GM19043 (cell line): Measurements from ENCODE around the gene TP53BP2.
"Not testable (repeated sequence)": the region's sequence is repeated elsewhere in the genome, so short reads cannot be mapped to it uniquely, and the experiment has no call there.

Source experiments
- ATAC-seq: cut with Tn5 transposase; IDR thresholded peaks from one replicate; pipeline ENCODE4 v1.9.1; 2021; ENCODE audit warnings: low read depth; ENCODE audit not compliant: unreplicated experiment

Gene TP53BP2

DNA sequence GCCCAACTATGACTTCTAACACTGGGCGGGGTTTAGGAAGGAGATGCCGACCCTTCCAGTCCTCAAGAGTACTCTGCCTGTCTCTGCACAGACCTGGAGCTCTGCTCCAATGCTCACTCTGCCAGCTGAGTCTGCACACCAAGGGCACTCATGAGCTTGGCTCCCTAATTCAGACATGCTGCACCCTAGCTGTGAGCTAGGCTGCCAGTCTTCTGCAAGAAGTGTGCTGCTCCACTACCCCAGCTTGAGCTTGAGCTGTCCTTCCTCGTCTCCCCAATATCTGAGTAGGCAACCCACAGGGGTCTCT lies 13.2 kb downstream of the TP53BP2 start:
- peak; percentile 42 for ATAC-seq

DNA sequence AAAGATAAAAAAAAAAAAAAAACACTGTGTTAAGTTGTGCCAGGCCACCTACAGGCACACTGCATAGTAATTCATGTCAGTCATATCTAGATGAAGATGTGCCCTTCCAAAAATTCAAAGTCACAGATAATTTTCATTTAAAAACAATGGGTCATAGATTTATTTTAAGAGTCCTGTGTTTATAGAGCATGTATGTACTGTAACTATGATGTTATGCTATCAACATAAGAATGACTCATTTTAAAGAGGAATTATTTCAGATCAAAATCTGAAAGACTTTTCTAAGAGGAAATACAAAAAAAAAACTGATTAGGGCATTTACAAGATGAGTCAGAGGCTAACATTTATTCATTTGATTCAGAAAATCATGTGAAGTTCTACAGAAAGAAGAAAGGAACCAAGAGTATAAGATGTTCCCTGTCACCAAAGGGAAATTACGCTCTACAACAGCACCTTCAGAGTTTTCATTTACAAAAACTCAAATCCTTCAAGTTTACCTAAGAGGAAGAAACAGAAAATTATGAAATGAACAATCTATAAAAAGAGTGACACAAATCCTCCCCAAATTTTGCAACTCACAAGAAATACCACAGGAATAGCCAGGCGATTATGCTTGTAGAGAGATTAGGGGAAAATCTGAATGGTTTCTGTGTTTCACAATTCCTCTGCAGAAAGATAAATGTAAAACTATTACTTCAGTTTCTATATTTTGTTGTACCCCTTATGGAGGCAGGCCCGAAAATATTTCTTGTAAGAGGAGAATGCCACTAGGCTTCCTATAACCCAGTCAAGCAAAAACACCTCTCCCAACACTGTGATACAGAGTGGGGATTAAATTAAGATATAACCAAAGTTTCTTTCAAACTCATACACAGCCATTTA lies 13.8 kb downstream of the TP53BP2 start:
- peak; percentile 27 for ATAC-seq

DNA sequence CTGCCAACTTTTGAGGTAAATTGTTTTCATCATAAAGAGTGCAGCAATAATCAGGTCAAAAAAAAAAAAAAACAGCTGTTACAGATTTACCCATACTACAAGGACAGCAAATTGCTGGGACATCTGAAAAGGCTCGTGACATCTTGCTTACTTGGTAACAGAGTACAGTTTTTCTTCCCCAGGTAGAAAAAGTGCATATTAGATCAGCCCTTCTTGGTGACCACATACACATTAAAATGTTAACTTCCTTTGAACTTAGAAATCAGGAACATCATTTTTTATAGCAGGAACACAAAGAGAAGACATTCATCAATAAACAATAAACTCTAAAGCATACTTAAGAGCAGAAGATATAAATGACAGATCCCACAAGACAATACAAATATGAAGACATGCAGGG lies 16.1 kb downstream of the TP53BP2 start:
- no peak for ATAC-seq

DNA sequence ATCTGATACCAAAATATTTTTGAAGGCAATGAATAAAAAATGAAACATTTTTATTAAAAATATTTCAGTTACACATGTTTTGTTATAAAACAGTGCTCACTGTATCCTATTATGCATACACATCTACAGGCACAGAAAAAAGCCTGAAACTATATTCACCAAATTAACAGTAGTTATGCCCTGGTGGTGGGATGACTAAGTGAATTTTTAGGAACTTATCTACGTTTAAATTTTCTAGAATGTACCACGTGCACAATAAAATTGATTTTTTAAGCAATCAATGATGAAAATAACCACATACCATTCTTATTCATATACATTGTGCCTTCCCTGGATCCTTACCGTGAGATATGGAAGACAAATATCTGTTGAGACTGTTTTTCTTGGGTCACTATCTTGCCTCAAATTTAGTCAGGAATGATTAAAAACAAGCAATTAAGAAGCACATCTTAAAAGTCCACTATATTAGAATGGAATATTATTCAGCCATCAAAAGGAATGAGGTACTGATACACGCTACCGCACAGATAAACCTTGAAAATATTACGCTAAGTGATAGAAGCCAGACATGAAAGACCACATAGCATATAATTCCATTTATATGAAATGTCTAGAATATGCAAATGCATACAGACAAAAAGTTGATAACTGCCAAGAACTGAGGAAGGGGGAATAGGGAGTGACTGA lies 17.4 kb downstream of the TP53BP2 start:
- no peak for ATAC-seq

DNA sequence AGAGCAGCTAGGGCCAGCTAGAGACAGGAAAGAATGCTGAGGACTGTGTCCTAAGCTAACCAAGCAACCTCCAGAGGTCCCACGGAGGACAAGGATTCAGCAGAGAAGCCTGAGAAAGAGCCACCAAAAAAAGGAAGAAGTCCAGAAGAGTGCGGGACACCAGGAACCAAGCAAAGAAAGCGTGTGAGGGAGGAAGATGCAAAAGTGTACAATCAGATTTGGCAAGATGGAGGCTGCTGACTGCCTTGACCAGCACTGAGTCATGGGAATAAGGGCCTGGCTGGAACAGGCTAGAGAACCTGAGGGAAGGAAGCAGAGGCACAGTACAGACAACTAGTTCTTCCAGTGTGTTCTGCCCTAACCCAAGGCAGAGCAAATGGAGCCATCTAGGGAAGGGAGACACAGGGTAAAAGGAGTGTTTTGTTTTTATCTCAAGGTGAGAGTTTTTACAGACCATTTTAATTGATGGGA lies 18.5 kb downstream of the TP53BP2 start:
- no peak for ATAC-seq

DNA sequence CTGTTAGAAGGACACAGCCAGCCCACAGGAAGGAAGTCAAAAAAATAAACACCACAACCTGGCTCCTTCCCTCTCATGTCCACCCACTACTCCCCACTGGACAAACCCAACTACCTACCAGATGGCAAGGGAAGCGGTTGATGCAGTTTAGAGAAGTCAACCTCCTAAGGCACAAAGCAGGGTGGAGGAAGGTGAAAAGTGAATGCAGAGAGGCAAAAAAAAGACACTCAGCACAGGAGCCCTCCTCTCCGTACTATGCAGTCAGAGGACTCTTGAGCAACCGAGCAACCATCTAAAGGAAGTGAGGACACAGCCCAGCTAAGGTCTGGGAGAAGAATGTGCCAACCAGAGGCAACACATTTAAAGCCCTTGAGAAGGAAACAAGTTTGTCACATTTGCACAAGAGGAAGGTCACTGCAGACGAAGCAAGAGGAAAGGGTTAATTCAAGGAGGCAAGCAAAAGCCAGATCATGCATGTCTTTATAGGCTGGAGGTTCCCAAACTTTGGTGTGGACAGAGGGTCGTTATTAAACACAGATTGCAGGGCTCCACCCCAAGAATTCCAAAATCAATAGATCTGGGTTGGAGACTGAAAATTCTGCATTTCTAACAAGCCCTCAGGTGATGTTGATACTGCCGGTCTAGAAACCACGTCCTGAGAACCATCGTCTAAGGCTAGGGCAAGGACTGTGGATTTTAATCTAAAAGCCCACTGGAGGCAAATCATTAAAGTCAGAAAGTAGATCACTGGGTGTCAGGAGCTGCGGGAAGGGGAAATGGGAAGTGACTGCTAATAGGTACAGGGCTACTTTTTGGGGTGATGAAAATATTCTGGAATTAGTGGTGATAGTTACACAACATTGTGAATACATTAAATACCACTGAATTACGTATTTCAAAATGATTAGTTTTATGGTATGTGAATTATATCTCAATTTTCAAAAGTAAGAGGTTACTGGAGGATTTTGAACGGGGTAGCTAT lies 19.7 kb downstream of the TP53BP2 start:
- no peak for ATAC-seq

DNA sequence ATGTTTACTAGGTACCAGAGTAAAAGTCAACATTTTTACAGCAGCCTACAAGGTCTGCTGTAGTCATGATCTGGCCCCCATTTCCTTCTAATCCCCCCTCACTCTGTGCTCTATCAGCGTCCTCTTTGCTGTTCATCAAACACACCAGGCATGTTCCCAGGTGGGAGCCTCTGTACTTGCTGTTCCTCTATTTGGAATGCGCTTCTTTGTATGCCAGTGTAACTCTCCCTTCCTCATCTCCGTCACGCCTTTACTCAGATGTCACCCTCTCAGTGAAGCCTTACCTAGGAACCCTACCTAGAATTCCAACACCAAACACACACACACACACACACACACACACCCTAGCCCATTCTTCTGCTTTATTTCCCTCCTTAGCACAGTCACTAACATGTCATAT lies 21.0 kb downstream of the TP53BP2 start:
- ATAC-seq = no peak

DNA sequence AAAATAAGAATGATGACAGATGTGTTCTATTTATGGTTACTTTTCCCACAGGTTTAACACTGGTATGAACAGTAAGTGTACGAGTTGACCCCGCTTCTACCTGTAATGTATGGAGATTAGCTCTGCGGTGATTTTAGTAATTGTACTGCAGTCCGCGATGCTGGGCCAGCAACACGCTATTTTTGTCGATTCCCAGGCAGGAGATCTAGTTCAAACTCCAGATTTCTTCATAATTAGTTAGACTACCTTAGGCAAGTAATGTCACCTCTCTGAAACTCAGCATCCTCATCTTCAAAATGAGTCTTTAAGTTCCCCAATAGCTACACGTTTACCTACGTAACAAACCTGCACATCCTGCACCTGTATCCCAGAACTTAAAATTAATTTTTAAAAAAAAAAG lies 21.5 kb downstream of the TP53BP2 start:
- no peak for ATAC-seq

DNA sequence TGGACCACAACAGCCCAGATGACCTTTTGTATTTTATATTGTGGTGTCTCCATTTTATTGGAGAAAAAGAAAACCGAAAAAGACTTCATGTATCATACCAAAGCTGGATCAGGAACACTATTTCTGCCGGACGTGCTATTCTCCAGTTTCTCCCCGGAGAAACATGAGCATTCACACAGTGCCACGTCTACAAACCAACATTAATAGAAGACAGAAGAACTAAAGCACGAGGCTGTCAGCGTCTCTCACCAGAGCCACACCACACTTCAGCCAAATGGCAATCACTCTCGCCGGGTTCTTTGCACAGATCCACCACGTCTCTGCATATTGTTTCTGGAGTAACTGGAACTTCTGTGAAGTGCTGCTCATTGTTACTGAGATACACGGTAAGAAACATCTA lies 24.8 kb downstream of the TP53BP2 start:
- no peak for ATAC-seq

DNA sequence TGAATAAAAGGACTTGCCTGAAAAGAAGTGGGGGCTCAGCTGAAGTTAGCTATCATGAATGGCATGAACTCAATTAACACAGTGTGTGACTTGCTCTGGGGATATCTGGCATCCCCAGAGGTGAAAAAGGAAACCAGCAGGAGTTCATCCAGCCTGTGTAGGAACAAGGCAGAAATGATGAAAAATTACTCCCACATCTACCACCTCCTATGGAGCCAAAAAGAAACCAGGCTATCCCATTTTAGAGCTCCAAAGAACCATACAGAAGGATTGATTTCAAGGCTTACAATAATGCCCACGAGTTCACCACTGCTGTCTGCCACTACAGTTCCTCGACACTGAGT lies 25.3 kb downstream of the TP53BP2 start:
- no peak for ATAC-seq

DNA sequence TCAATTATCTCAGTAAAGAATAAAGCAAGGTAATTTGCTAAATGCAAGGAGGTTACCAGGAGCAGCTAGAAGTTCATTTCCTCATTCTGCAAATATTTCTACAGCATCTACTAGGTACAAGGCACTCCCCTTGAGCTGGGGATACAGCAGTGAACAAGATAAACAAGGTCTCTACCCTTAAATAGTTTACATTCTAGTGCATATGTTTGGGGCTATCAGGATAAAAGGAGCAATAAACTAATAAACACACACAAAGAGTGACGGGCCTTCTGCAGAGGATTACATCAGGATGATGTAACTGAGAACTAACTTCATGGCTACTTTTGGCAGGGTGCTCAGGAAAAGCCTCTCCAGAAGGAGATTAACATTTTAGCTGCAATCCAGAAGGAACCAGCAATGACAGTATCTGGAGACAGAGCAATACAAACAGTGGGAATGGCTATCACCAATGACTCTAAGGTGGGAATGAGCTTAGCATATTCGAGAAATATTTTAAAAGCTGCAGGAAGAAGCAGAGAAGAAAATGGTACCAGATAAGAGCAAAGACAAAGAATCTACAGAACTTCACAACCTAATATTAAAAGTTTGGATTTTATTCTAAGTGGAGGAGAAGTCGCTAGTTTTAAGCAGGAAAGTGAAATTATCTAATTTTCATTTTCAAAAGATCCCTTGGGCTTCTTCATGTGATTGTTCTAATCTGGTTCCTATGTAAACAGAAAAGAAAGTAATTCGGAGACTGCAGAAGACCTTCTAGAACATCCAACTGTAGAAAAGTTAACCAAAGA lies 25.8 kb downstream of the TP53BP2 start:
- no peak for ATAC-seq

DNA sequence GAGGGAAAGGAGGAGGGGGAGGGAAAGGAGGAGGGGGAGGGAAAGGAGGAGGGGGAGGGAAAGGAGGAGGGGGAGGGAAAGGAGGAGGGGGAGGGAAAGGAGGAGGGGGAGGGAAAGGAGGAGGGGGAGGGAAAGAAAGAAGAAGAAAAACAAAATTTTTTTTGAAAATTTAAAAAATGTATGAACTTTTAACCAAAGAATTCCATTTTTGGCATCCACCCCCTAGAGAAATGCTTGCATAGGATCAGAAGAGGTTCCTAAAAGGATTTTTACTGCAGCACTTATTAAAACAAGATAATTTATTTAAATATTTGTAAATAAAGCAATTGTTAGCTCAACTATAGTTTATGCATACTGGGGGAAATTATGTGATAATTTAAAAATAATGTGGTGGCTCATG lies 28.5 kb downstream of the TP53BP2 start:
- not testable (repeated sequence) for ATAC-seq

DNA sequence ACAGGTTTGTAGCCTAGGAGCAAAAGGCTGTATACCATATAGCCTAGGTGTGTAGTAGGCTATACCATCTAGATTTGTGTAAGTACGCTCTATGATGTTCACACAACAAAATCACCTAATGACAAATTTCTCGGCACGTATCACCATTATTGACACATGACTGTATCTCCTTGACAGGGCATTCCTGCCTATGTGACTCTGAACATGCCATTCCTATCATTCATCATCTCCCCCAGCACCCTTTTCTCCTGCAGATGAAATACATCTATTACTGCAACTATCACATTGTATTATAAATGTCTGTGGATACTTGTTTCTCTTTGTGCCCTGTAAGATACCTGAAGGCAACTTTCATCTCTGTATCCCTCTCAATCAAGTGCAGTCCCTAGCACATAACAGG lies 29.9 kb downstream of the TP53BP2 start:
- no peak for ATAC-seq

DNA sequence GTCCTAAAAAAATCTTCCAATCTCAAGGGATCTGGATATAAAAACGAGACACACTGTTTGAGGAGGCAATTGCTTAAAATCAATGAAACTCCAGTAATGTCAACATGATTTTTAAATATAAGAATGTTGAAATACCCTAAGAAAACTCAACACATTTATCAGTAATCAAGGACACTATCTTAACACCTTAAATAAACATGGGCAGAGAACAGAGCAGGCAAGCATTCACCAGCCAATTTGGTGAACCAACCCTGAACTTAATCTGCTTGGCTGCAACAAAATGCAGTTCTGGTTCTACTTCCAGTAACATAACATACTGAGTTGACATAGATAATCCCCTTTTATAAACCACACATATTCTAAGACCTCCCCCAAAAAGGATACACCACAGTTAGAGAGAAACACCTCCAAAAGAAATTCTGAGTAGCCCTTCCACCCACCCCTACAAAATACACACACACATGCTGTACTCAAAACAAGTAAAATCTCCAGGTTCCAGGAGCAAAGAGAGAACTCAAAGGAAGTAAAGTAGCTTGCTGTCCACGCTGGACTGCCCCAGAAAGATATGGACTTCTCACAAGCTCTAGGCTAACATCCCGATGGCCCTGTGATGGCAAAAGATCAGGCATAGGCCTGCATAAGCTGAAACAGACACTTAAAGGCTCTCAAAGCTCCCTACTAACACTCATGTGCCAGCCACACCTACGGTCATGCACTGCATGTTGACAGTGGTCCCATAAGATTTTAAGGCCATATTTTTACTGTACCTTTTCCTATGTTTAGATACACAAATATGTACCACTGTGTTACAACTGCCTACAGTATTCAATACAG lies 30.5 kb downstream of the TP53BP2 start:
- ATAC-seq = no peak

DNA sequence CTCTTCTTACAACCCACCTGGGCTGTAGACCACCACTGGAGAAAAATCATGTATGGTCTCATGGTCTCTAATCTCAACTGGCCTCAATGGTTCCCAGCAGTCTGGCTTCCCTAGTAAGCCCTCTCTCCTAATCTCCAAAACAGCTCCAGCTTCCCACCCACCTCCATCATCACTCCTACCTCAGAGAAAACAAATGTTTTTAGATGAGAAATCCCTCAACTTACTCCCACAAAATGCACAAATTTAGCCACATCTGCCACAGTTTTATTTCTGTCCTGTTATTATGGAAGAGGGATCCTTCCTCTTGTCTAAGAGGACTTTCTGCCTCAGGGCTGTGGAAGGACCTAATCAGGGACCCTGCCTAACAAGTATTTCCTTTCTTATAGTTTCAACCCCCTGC lies 32.1 kb downstream of the TP53BP2 start:
- no peak for ATAC-seq

DNA sequence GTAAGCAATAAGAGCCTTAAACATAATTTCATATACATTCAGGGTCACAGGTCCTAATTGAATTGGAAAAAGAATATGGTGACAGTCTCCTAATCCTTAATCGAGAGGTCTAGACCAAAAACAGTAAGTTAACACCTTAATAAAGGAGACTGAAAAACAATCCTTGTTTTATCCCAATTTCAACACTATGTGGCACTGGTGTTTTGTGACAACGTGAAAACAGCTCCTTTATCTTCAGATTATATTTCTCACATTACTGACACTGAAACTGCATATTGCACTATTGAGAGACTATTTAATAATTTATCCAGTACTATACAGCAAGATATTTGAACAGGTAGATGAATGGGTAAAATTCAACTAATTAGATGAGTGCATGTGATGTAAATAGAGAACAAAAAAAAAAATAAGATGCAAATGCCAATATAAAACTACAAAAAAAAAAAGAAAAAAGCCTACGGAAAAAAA lies 34.1 kb downstream of the TP53BP2 start:
- no peak for ATAC-seq

DNA sequence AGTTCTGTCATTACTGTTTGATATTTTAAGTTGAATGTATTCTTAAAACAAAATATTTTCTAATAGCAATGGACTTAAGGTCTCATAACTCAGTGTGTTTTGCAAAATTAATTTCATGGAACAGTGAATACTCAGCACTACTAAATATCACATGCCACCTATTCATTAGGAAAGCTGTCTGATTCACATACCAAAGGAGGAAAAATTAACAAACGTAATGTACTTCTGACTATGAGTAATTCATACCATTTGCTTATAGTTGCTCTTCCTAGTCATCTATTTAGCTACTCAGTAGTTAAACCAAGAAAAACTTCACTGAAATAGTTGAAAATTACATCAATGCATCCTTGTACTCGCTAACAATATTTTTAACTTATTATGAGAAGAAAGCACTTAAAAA lies 35.2 kb downstream of the TP53BP2 start:
- ATAC-seq = no peak

DNA sequence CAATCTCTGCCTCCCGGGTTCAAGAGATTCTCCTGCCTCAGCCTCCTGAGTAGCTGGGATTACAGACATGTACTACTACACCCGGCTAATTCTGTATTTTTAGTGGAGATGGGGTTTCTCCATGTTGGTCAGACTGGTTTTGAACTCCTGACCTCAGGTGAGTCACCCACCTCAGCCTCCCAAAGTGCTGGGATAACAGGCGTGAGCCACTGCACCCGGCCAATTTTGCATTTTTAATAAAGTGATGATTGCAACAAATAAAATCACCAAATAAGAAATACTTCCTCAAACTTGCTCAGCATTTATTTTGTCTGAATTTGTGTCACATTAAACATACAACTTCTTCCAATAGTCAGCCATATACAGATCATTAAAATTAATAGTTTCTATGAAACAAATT lies 35.8 kb downstream of the TP53BP2 start:
- ATAC-seq = not testable (repeated sequence)

DNA sequence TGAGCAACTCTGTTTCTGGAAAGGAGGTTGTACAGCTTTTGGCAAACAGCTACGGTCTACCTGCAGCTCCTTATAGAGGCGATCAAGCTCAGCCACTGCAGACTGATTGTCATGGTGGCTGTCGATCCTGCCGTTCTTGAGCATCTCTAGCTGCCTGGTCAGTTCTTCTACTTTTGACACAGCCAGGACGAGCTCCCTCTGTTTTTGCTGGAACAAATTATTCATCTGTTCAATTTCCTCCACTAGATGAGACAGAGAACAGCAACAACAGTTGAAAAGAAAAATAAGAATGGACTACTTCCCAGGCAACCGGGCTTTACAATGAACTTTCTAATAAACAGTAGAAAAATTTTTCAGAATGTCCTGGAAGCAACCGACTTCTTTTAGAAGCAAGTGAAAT lies 42.5 kb downstream of the TP53BP2 start:
- no peak for ATAC-seq
